Ramos (cell line): ENCODE results near the gene TRIM66.

Experiments
- in situ Hi-C: fragments of 300-500 bp; cut with MboI; formaldehyde crosslinking; loops from one replicate; pipeline ENCODE4 v1.14.3; 2022; ENCODE audit warnings: low sequenced_read_pairs; ENCODE audit not compliant: unreplicated experiment

Gene TRIM66

DNA sequence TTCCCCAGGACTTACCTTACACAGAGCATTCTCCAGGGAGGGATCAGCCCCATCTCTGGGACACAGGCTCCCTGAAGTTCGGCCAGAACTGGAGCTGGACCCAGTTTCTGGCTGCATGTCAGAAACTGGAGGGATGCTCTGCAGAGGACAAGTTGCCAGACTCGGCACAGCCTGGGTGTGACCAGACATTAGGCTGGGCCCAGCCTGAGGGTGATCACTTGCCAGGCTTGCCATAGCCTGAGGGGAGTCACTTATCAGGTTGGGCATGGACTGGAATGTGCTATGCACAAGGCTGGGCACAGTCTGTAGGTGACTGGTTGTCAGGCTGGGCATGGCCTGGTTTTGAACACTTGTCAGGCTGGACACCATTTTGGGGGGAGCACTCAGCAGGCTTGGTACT, 57.8 kb downstream of the TRIM66 start:
- in situ Hi-C loops, result no loop called here

- in situ Hi-C loops, result no loop called here
Measured at GRCh38 chr11:8621147-8621546, 61.3 kb downstream of the TRIM66 start.

DNA sequence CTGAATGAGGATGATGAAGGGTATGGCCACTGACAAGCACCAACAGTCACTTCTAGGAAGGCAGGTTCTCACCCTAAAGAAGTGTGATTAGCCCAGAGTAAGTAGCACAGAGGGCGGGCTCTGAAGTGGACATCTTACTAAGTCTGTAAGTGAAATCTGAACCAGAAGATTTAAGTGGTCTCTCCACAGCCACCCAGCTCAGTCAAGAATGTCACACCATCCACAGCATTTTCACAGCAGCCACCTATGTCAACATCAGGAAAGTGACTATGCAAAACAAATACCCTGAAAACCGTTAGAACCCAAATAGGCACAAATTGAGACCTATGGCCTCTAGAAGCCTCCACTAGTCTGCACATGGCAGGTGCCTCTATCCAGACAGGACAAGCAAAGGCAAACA, 65.4 kb downstream of the TRIM66 start:
- in situ Hi-C loops, result no loop called here

GRCh38 chr11:8615291-8616032, 67.0 kb downstream of the TRIM66 start:
- in situ Hi-C loops, result no loop called here

DNA sequence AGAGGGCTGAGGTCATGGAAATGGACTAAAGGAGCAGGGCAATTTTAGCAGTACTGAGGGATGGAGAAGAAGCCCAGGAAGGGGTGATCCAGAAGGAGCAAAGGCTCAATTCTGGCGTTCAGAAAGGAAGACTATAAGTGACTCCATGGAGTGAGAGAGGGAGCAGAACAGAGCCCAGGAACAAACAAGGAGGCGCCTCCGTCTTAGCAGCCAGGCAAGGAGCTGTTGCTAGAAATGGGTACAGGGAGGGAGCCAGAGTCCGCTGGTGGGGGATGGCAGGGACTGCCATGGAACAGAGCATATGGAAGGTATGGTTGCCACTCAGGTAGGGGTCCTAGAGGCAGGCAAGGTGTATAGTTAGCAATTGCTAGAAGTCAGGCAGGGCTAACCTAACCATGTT, 68.0 kb downstream of the TRIM66 start:
- in situ Hi-C loops, result no loop called here

- in situ Hi-C loops, result no loop called here
Measured at GRCh38 chr11:8613036-8613435, 69.4 kb downstream of the TRIM66 start.

- in situ Hi-C loops, result no loop called here
Measured at GRCh38 chr11:8612522-8612921, 69.9 kb downstream of the TRIM66 start.

GRCh38 chr11:8610532-8611116, 71.8 kb downstream of the TRIM66 start:
- in situ Hi-C loops, result no loop called here

DNA sequence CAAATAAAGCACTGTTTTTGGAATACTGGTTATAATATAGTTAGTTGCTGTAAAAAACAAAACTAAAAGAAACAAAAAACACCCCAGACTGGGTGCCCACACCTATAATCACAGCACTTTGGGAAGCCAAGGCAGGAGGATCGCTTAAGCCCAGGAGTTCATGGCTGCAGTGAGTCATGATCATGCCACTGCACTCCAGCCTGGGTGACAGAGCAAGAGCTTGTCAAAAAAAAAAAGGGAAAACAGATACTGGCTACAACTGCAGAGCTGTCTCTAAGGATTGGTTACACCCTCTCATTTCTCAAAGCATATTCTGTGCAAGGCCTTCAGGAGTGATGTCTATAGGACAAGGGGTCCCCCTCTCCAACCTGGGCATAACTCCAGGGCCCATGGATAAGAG, 73.8 kb downstream of the TRIM66 start:
- in situ Hi-C loops, result no loop called here

DNA sequence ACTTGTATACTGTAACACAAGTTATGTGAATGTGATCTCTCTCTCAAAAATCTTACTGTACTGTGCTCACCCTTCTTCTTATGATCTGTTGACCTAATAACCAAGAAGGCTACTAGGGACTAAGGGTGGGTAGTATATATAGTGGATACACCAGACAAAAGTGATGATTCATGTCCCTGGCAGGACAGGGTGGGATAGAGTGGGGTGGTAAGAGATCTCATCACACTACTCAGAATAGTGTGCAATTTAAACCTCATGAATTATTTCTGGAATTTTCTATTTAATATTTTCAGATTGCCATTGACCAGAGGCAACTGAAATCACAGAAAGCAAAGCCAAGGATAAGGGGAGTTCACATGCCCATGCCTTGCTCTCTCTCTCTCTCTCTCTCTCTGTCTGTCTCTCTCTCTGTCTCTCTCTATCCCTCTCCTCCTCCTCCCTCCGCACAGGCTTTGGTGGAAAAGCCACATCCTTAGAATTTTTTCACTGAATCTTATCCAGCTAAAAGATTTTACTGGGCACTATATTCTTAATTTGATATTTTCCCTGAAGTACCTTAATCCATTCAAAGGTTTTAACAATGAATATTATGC, 76.4 kb downstream of the TRIM66 start:
- in situ Hi-C loops, result no loop called here

DNA sequence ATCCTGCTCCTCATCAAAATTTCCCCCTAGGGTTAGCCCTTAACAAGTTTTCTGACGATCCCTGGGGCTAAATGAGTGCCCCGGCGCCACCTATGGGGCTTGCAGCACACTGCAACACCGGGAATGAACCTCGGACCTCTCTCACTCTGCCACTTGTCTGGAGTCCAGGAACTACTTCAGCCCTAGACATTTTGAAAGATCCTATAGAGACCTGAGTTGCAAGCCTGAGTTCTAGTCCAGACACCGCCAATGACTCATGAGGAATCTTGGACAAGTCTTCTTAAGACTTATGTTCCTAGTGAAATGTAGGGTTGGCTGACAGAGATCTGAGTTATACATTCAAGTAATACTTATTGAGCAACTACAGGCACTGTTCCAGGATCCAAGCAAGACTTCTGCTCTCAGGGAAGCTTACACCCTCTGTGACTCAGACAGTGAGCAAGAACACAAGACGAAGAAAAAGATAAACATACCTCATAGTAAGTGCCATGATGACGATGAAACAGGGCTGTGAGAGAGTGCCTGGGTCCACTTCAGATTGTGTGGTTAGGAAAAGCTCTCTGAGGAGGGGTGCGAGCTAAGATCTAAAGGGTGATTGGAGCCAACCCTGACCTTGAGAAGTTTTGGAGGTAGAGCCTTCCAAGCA, 78.3 kb downstream of the TRIM66 start:
- in situ Hi-C loops, result no loop called here

GRCh38 chr11:8603696-8604077, 78.8 kb downstream of the TRIM66 start:
- in situ Hi-C loops, result no loop called here

DNA sequence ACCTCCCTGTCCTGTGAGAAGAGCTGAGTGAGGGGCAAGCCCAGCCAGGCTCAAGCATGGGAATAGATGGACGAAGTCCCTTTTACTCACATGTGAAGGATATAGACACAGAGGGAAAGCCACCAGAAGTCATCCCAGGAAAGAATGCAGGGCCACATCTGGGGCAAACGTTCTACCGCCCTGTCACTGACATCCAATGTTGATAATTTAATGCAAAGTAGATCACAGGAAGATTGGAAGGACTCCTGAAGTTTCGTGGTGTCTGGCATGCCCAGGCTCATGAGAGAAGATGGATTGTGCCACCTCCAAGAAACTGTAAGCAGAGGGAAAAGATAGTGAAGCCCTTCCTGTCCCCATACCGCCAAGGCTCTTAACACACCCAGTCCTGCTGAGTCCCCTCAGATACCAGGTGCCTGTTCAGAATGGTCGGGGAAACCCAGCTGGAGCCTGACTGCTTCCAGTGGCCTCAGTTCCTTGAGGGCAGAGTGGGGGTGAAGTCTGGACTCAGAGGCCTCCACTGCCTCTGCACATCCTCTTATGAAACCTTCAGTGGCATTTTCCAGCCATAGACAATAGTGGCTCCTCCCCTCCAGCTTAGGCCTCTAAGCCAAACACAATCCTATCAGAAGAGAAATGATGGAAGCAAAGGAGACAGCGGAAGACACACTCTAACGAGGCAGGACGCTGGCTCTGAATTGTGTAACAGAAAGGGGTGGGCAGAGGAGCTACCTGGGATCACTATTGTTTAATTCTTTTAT, 80.9 kb downstream of the TRIM66 start:
- in situ Hi-C loops, result no loop called here

DNA sequence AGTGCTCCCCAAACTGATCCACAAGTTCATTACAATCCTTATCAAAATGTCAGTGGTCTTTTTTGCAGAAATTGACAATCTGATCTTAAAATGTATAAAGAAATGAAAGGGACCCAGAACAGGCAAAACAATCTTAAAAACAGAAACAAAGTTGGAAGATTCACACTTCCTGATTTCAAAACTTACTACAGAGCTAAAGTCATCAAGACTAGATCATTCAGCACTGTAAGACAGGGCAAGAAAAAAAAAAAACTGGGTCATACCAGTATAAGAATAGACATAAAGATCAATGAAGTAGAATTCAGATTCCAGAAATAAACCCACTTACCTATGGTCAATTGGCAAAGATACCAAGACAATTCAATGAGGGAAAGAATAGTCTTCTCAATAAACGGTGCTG, 84.0 kb downstream of the TRIM66 start:
- in situ Hi-C loops, result no loop called here

GRCh38 chr11:8597182-8597581, 85.3 kb downstream of the TRIM66 start:
- in situ Hi-C loops, result no loop called here

DNA sequence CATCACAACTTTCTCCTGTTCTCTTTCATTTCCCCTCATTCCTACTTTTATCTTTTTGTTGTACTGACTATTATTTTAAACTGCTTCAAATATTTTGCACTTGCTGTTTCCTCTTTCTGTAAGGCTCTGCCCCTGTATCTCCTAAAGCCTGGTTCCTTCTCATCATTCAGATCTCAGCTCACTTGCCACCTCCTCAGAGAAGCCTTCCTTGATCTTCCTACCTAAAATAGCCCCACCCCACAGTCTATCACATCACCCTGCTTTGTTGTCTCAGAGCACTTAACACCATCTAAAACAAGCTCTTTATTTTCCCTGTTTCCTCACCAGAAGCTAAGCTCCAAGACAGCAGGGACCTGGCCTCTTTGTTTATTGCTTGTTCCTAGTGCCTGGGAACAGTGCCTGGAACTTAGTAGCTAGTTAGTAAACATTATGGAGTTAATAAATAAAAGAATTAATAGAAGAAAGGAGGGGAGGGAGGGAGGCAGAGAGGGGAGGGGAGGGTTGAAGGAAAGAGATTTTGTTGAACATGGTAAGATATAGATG, 85.9 kb downstream of the TRIM66 start:
- in situ Hi-C loops, result no loop called here

DNA sequence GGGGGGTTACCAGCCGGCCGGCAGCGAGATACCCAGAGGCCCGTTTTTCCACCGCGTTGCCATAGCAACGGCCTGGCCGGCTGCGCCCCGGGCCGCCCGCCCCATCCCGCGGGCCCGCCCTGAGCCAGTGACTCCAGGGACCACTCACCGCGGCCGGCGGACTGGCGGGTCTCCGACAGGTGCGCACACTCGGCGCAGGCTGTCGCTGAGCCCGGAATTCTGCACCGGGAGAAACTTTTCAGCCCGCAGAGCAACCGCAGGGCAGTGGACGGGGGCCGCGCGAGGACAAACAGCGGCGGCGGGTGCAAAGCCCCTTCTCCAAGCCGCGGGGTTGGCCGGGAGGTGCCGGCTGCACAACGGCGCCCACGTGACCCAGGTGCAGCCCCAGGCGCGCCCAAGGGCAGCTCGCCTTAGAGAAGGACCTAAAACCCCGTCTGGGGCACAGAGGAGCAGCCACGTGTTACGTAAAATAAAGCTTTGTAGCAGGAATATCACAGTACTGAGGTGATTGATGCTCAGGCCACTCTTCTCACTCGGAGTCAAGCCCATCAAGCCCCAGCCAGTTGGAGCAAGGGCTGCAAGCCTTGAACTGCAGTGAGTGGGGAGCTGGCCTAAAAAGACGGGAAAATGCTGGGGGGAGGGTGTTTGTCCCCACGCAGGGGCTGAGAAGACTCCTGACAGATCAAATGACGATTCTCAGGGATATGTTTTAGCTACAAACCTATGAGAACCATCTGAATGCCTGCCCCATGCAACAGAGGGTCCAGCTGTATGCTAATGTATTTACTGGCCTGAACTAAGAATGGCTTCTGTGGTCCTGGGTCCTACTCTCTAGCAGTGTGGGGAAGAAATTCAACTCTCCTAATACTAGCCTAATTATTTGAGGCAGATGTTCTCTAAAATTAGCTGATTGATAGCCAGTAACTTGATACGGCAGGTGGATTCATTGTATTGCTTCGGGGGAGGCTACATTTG, 88.2 kb downstream of the TRIM66 start, which contains the start of gene STK33:
STK33 (minus strand) TSS at position 294 of the 975 bp plus-strand sequence. CDS start 119,323 bp downstream, outside the sequence.
- in situ Hi-C loops, result no loop called here

- in situ Hi-C loops, result no loop called here
Measured at GRCh38 chr11:8593455-8593854, 89.0 kb downstream of the TRIM66 start.

DNA sequence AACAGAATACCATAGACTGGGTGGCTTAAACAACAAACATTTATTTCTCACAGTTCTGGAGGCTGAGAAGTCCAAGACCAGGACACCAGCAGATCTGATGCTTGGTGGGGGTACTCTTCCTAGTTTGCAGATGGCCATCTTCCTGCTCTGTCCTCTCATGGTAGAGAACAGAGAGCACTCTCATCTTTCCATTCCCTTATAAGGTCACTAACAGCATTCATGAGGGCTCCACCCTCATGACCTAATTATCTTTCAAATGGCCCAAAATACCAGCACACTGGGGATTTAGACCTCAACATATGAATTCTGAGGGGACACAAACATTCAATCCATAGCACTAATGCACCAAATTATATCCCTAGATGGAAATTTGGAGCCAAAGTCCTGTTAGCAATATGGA, 94.5 kb downstream of the TRIM66 start:
- in situ Hi-C loops, result no loop called here
